ENCODE measurements around the gene TRERF1.

DNA sequence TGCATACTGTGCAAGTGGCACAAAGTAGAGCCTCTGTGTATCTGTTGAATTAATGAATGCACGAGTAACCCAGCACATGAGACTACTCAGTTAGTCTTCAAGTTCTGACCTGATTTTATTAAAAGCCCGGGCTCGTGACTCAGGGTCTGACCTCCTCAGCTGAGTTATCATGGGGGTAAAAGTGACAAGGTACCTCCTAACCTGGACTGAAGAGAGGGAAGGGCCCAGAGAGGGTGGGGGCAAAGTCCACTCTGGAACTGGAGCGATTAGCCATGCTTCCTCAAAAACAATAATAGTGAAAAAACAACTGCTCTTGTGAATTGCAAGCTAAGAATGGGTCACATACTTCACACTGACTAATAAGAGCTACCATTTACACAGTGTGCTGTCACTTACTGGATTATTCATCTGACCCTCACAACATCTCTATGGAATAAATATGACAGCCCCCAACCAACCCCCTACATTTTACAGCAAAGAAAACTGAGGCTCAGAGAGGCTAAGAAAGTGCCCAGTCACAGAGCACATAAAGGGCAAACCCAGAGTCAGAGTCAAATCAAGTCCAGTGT lies 26.7 kb downstream of the TRERF1 start:
- TF ChIP-seq CTCF (IDR thresholded peaks at IDR 0.05; ENCODE audit: insufficient read depth, low read length, poor library complexity, severe bottlenecking) = no peak
- no peak for TF ChIP-seq EZH2phosphoT487 (conservative IDR thresholded peaks at IDR 0.05; ENCODE audit: low read length)
